H1 (cell line): ENCODE measurements around the gene CRTAP. TPM values are rescaled to one million over a fixed set of nuclear protein-coding genes. Genes with fewer than 3 reads are reported as not detected.

Source experiments
- CTCF ChIA-PET: fragments of 300-600 bp; sonication (Branson Sonifier 250); formaldehyde crosslinking; loops from one replicate; lab custom pipeline; 2021; ENCODE audit not compliant: partially characterized antibody; lab: Charles Lee
- POLR2A ChIA-PET: fragments of 300-600 bp; sonication (Branson Sonifier 250); formaldehyde crosslinking; loops from one replicate; lab custom pipeline; 2021; ENCODE audit warnings: inconsistent platforms; ENCODE audit not compliant: partially characterized antibody; lab: Charles Lee
- DNase-seq, 2 experiments: peaks; one replicate each; pipeline versions ENCODE4 v3.0.0 to v3.0.0-alpha.2; 2010 to 2022; ENCODE audit warnings: low spot score in 2 of 2, low read depth in 1 of 2, mixed read lengths in 1 of 2
- FAIRE-seq: peaks from 2 replicates; lab custom pipeline; 2011; peaks lifted over from hg19 to GRCh38; lab: Jason Lieb, UNC
- H2AFZ ChIP-seq: 2 replicates; pipeline ENCODE4 v1.8.1; 2012; ENCODE audit warnings: low read length, inconsistent platforms
- H2AK5ac ChIP-seq: 2 replicates; pipeline ENCODE4 v1.6.1; 2013; ENCODE audit warnings: low read depth, low read length
- H2BK120ac ChIP-seq: replicated peaks from 2 replicates; pipeline ENCODE3; 2013; ENCODE audit warnings: low read depth, low read length, inconsistent platforms
- H2BK12ac ChIP-seq: 2 replicates; pipeline ENCODE4 v1.6.1; 2013; ENCODE audit warnings: low read depth, low read length
- H2BK15ac ChIP-seq: 2 replicates; pipeline ENCODE4 v1.6.1; 2013; ENCODE audit warnings: low read length
- H2BK20ac ChIP-seq: 2 replicates; pipeline ENCODE4 v1.6.1; 2013; ENCODE audit warnings: low read length
- H2BK5ac ChIP-seq: 2 replicates; pipeline ENCODE4 v1.6.1; 2013; ENCODE audit warnings: low read depth, low read length
- H3K14ac ChIP-seq: 2 replicates; pipeline ENCODE4 v1.6.1; 2013; ENCODE audit warnings: inconsistent platforms; ENCODE audit not compliant: insufficient read length
- H3K18ac ChIP-seq: 2 replicates; pipeline ENCODE4 v1.6.1; 2013; ENCODE audit warnings: low read length; ENCODE audit errors: extremely low read depth
- H3K23ac ChIP-seq: 2 replicates; pipeline ENCODE4 v1.6.1; 2013; ENCODE audit warnings: inconsistent platforms; ENCODE audit not compliant: insufficient read length
- H3K23me2 ChIP-seq: 2 replicates; pipeline ENCODE4 v1.6.1; 2013; ENCODE audit warnings: low read depth, low read length
- H3K27ac ChIP-seq: 2 replicates; pipeline ENCODE4 v1.6.1; 2011; ENCODE audit warnings: low read depth, low read length, inconsistent platforms
- H3K27me3 ChIP-seq, 4 experiments: replicated peaks in 1 of 4; 1 replicate in 1 of 4; 2 replicates in 3 of 4; pipeline versions ENCODE4 v1.6.1 to v1.8.1; 2011 to 2013; ENCODE audit warnings: low read length in 3 of 4, mild to moderate bottlenecking in 3 of 4, inconsistent platforms in 2 of 4, mixed read lengths in 2 of 4, moderate library complexity in 1 of 4; ENCODE audit not compliant: control insufficient read depth in 3 of 4, insufficient read depth in 3 of 4; ENCODE audit errors: extremely low read depth in 1 of 4
- H3K36me3 ChIP-seq, 4 experiments: 2 replicates each; pipeline versions ENCODE4 v1.6.1 to v1.8.1; 2011 to 2013; ENCODE audit warnings: mild to moderate bottlenecking in 4 of 4, low read length in 3 of 4, moderate library complexity in 2 of 4, control low read depth in 1 of 4, inconsistent platforms in 1 of 4; ENCODE audit not compliant: insufficient read depth in 4 of 4, control insufficient read depth in 2 of 4
- H3K4ac ChIP-seq: replicated peaks from 2 replicates; pipeline ENCODE3; 2013; ENCODE audit warnings: low read length, low read depth, mixed read lengths, inconsistent platforms; ENCODE audit not compliant: insufficient read length
- H3K4me1 ChIP-seq, 4 experiments: replicated peaks in 1 of 4; 1 replicate in 1 of 4; 2 replicates in 3 of 4; pipeline versions ENCODE4 v1.6.1 to v1.8.1; 2011 to 2013; ENCODE audit warnings: low read length in 3 of 4, inconsistent platforms in 2 of 4, mixed read lengths in 1 of 4; ENCODE audit not compliant: insufficient read depth in 4 of 4, control insufficient read depth in 3 of 4
- H3K4me2 ChIP-seq, 2 experiments: 2 replicates each; pipeline versions ENCODE4 v1.6.1 to v1.8.1; 2011 to 2013; ENCODE audit warnings: low read depth in 2 of 2, low read length in 2 of 2, control low read depth in 1 of 2, inconsistent platforms in 1 of 2, mild to moderate bottlenecking in 1 of 2; ENCODE audit not compliant: insufficient read depth in 1 of 2
- H3K4me3 ChIP-seq, 4 experiments: fragments of 200-600, 300-600 bp in 1 of 4; sonication (generic), shearing (Covaris generic), sonication (Bioruptor Twin) in 1 of 4; 2 replicates each; pipeline versions ENCODE4 v1.5.1 to v1.8.1; 2011 to 2016; ENCODE audit warnings: low read length in 4 of 4, low read depth in 3 of 4, control low read depth in 2 of 4, inconsistent platforms in 2 of 4, mild to moderate bottlenecking in 2 of 4, mixed read lengths in 1 of 4, moderate library complexity in 1 of 4; ENCODE audit not compliant: insufficient read depth in 2 of 4; ENCODE audit errors: extremely low read depth in 1 of 4
- H3K56ac ChIP-seq: replicated peaks from 2 replicates; pipeline ENCODE3; 2013; ENCODE audit warnings: low read depth, mild to moderate bottlenecking, mixed read lengths, low read length, inconsistent platforms; ENCODE audit not compliant: insufficient read length
- H3K79me1 ChIP-seq: 2 replicates; pipeline ENCODE4 v1.6.1; 2013; ENCODE audit warnings: low read depth, low read length, control low read depth
- H3K79me2 ChIP-seq, 2 experiments: 2 replicates each; pipeline versions ENCODE4 v1.6.1 to v1.8.1; 2012 to 2013; ENCODE audit warnings: low read length in 2 of 2, mild to moderate bottlenecking in 2 of 2, inconsistent platforms in 1 of 2; ENCODE audit not compliant: insufficient read depth in 2 of 2, control insufficient read depth in 1 of 2
- H3K9ac ChIP-seq, 4 experiments: replicated peaks in 1 of 4; 1 replicate in 1 of 4; 2 replicates in 3 of 4; pipeline versions ENCODE4 v1.6.1 to v1.8.1; 2011 to 2013; ENCODE audit warnings: low read depth in 3 of 4, low read length in 3 of 4, control low read depth in 2 of 4, mild to moderate bottlenecking in 2 of 4, moderate library complexity in 2 of 4, inconsistent platforms in 1 of 4; ENCODE audit errors: extremely low read depth in 1 of 4
- H3K9me3 ChIP-seq, 2 experiments: 2 replicates each; pipeline versions ENCODE4 v1.6.1 to v1.8.1; 2012 to 2013; ENCODE audit warnings: mild to moderate bottlenecking in 2 of 2, moderate library complexity in 2 of 2, control low read depth in 1 of 2, inconsistent platforms in 1 of 2, low read depth in 1 of 2, low read length in 1 of 2, mixed read lengths in 1 of 2; ENCODE audit not compliant: insufficient read depth in 2 of 2
- H4K20me1 ChIP-seq, 2 experiments: replicated peaks in 1 of 2; 2 replicates each; pipeline versions ENCODE3 to v1.8.1; 2011 to 2013; ENCODE audit warnings: inconsistent platforms in 2 of 2, low read length in 2 of 2, mild to moderate bottlenecking in 1 of 2; ENCODE audit not compliant: insufficient read depth in 2 of 2, control insufficient read depth in 1 of 2
- H4K5ac ChIP-seq: 2 replicates; pipeline ENCODE4 v1.6.1; 2013; ENCODE audit warnings: low read length, low read depth, mixed read lengths, inconsistent platforms; ENCODE audit not compliant: insufficient read length
- H4K8ac ChIP-seq: 2 replicates; pipeline ENCODE4 v1.8.0; 2013; ENCODE audit warnings: mild to moderate bottlenecking, moderate library complexity, low read length, inconsistent platforms; ENCODE audit not compliant: insufficient read depth; ENCODE audit errors: extremely low read depth
- H4K91ac ChIP-seq: replicated peaks from 2 replicates; pipeline ENCODE3; 2013; ENCODE audit warnings: low read length, mixed read lengths, inconsistent platforms; ENCODE audit not compliant: insufficient read length
- ASH2L ChIP-seq: fragments of 200-600, 300-600 bp; sonication (generic); IDR thresholded peaks from one replicate; pipeline ENCODE4 v1.7.1; 2017; ENCODE audit warnings: low read length
- BACH1 ChIP-seq: IDR thresholded peaks from 2 replicates; pipeline ENCODE4 v1.6.1; 2012; ENCODE audit warnings: low read length, improper control_type of control experiment
- CBX8 ChIP-seq: fragments of 300-800, 300-1000 bp; sonication (generic); IDR thresholded peaks from 2 replicates; pipeline ENCODE4 v1.7.1; 2016; ENCODE audit warnings: low read depth, low read length, borderline replicate concordance
- EGR1 ChIP-seq: IDR thresholded peaks from 2 replicates; pipeline ENCODE4 v1.6.1; 2011; ENCODE audit warnings: low read depth, low read length, borderline replicate concordance
- HDAC2 ChIP-seq, 2 experiments: fragments of 300-600 bp in 1 of 2; sonication (generic) in 1 of 2; IDR thresholded peaks; 2 replicates each; pipeline ENCODE4 v1.6.1; 2011 to 2012; ENCODE audit warnings: low read depth in 2 of 2, low read length in 2 of 2, mild to moderate bottlenecking in 2 of 2, moderate library complexity in 2 of 2, borderline replicate concordance in 1 of 2, inconsistent platforms in 1 of 2
- HDAC6 ChIP-seq: IDR thresholded peaks from one replicate; pipeline ENCODE4 v1.7.1; 2012; ENCODE audit warnings: low read depth, mild to moderate bottlenecking, inconsistent platforms, low read length, moderate library complexity
- JUND ChIP-seq: IDR thresholded peaks from 2 replicates; pipeline ENCODE4 v1.6.1; 2011; ENCODE audit warnings: mild to moderate bottlenecking, improper control_type of control experiment, low read length
- POU5F1 ChIP-seq: IDR thresholded peaks from 2 replicates; pipeline ENCODE4 v1.6.1; 2011; ENCODE audit warnings: low read depth, mild to moderate bottlenecking, low read length, moderate library complexity
- SAP30 ChIP-seq: fragments of 300-600 bp; sonication (generic); IDR thresholded peaks from 2 replicates; pipeline ENCODE4 v1.7.1; 2012; ENCODE audit warnings: low read length, moderate library complexity, mild to moderate bottlenecking, inconsistent platforms; ENCODE audit not compliant: insufficient read depth, insufficient replicate concordance
- SP2 ChIP-seq: IDR thresholded peaks from 2 replicates; pipeline ENCODE4 v1.6.1; 2012; ENCODE audit warnings: mild to moderate bottlenecking, low read length, inconsistent platforms
- YY1 ChIP-seq: IDR thresholded peaks from 2 replicates; pipeline ENCODE4 v1.6.1; 2011; ENCODE audit warnings: low read depth, mild to moderate bottlenecking, low read length
- WGBS, 2 experiments: shearing (Covaris generic) in 1 of 2; methylation state at CpG; one replicate each; pipeline versions ENCODE4 v1.1.6 to v1.1.7; 2013 to 2015; ENCODE audit warnings: low lambda C conversion rate in 2 of 2, mixed read lengths in 2 of 2, inconsistent platforms in 1 of 2, low coverage in 1 of 2, missing lambda C conversion rate in 1 of 2; ENCODE audit not compliant: insufficient replicate concordance in 2 of 2, insufficient coverage in 1 of 2, insufficient read length in 1 of 2; ENCODE audit errors: extremely low coverage in 1 of 2, missing lambda C conversion rate in 1 of 2; 5-methylcytosine and 5-hydroxymethylcytosine counted together
- polyA plus RNA-seq, 7 experiments: library from polyadenylated mRNA; depleted of rRNA in 3 of 7; stranded (reverse) in 5 of 7; unstranded in 2 of 7; fragments of >200 nt in 5 of 7; fragments of 200-250 nt in 2 of 7; gene quantifications; 1 replicate in 5 of 7; 2 replicates in 1 of 7; 4 replicates in 1 of 7; pipeline versions ENCODE4 v1.2.1 to v1.2.3, GENCODE V29; 2011 to 2013; ENCODE audit warnings: missing spikeins in 2 of 7, mixed read lengths in 2 of 7
- total RNA-seq: library from RNA; stranded (reverse); fragmentation: NEBNext Ultra II Directional; extraction: Animal tissue kit (Norgen Biotek cat#: 25700); gene quantifications from 2 replicates; pipeline ENCODE4 v1.2.1, GENCODE V29; 2021

CRTAP gene
- total and polyA plus RNA-seq, 2 of the 8 experiments (the other 6 are each of a cell fraction or from before 2014, with no cell fraction given), result 159 to 188 TPM

- Histone ChIP-seq H4K5ac (no peak overlapping the region), H3K4me1 (no peaks in the 10 kb centered on the region), H3K9me3 (no peaks in the 10 kb centered on the region), H4K8ac (no peak overlapping the region), H3K18ac (no peak overlapping the region), H4K20me1 (no peaks in the 10 kb centered on the region), H3K27ac (no peak overlapping the region), H3K4me2 (no peak overlapping the region), H3K36me3 (no peaks in the 10 kb centered on the region), H3K4me3 (no peak overlapping the region), H2BK120ac (no peak overlapping the region), H3K27me3 (no peaks in the 10 kb centered on the region), H3K56ac (no peak overlapping the region), H3K79me1 (no peaks in the 10 kb centered on the region), H2AFZ (no peak overlapping the region), H2AK5ac (no peak overlapping the region), H3K23ac (no peak overlapping the region), H3K23me2 (no peaks in the 10 kb centered on the region), H2BK5ac (no peak overlapping the region), H2BK15ac (no peak overlapping the region), H3K4ac (no peak overlapping the region), H3K14ac (no peak overlapping the region), H3K9ac (no peak overlapping the region), H2BK20ac (no peak overlapping the region), H3K79me2 (no peaks in the 10 kb centered on the region), H4K91ac (no peak overlapping the region), H2BK12ac (no peak overlapping the region)
- TF ChIP-seq EGR1 (no peak), YY1 (no peak), CBX8 (no peak), SP2 (no peak), ASH2L (no peak), HDAC2 (IDR thresholded peaks at IDR 0.05; ENCODE audit: borderline replicate concordance in 1 of 2, low read depth in 2 of 2, low read length in 2 of 2) (no peak), HDAC6 (no peak), SAP30 (no peak), BACH1 (no peak), JUND (no peak), POU5F1 (no peak)
- ChIA-PET CTCF (interaction anchor here (0.6 to 1.4 kb wide), 3 partner anchors 10 to 192 kb away, joined by 4 read pairs; no protein-coding TSS in a partner anchor), POLR2A (interaction anchor here (0.6 kb wide), 1 partner anchor 9 kb away, joined by 3 read pairs; no protein-coding TSS in a partner anchor)
- 86% methylated on average over 5 of the region's 5 CpGs; no CpG with 5 or more reads in 1 of the 2 experiments for WGBS, 2 experiments
- FAIRE-seq, result no peak
- DNase-seq, result no peak
Observed at GRCh38 chr3:33181229-33181628, 67.4 kb downstream of the CRTAP start.
